AG04450 (cell line): ENCODE data around the gene ARHGAP26. TPM values are rescaled to one million over a fixed set of nuclear protein-coding genes. Genes with fewer than 3 reads are reported as not detected.
A peak's percentile ranks its signal among the peaks of the same experiment; 100 is the strongest.
"Not testable (repeated sequence)": the region's sequence is repeated elsewhere in the genome, so short reads cannot be mapped to it uniquely, and the experiment has no call there.

Source experiments
- CTCF ChIA-PET: fragments of 300-600, 350-600 bp; formaldehyde crosslinking; extraction: SDS; loops from one replicate; lab custom pipeline; 2022; ENCODE audit warnings: antibody characterized with exemption, inconsistent platforms; lab: Charles Lee
- POLR2A ChIA-PET: fragments of 350-600 bp; formaldehyde crosslinking; extraction: SDS; loops from one replicate; lab custom pipeline; 2021; ENCODE audit warnings: antibody characterized with exemption, inconsistent platforms; lab: Yijun Ruan, JAX
- DNase-seq: peaks from one replicate; pipeline ENCODE4 v3.0.0-alpha.2; 2011; ENCODE audit warnings: low read depth, low spot score
- H3K27ac ChIP-seq: one replicate; pipeline ENCODE4 v1.5.1; 2012; ENCODE audit warnings: low read depth, low read length, control low read depth
- H3K27me3 ChIP-seq: one replicate; pipeline ENCODE4 v1.6.0; 2012; ENCODE audit warnings: low read length; ENCODE audit not compliant: control insufficient read depth, insufficient read depth
- H3K4me3 ChIP-seq: 2 replicates; pipeline ENCODE4 v1.5.1; 2011; ENCODE audit warnings: mild to moderate bottlenecking, low read depth, low read length, control low read depth
- H3K9me3 ChIP-seq: 2 replicates; pipeline ENCODE4 v1.5.1; 2012; ENCODE audit warnings: low read length; ENCODE audit not compliant: control insufficient read depth, insufficient read depth
- polyA plus RNA-seq: library from polyadenylated mRNA; depleted of rRNA; stranded (reverse); fragments of >200 nt; gene quantifications from 2 replicates; pipeline ENCODE4 v1.2.3, GENCODE V29; 2011
- TF ChIP-seq, protein P1 (sequence below): IDR thresholded peaks from 2 replicates; pipeline ENCODE4 v1.5.1; 2011; ENCODE audit warnings: low read depth, low read length, control low read depth, inconsistent platforms

ARHGAP26 gene
- polyA plus RNA-seq, 1 experiment: 0.56 TPM

DNA sequence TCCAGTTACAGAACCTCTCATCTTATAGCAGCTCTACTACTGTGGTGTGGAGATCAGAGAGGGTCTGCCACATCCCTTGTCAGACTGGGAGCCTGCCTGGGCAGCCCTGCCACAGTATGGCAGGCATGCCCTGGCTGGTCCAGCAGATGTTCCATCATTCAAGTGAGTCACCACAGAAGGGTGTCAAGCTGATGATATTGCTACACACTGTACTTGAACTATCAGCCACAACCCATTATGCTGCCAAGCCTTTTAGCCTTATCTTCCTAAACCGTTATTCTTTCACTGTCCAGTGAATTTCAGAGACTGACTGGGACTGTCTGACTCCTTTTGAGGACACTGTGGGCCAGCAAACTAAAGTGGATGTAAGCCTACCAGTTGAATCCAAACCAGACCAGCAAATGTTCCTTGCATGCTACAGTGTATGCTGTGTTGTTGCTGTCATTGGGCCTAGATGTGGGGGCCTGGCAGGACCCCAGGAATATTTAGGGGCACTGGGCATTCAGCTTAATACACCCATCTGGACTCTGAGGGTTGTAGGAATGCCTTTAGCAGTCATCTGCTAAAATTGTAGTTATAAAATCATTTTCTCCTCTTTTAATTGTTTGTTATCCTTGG is 430.7 kb downstream of the ARHGAP26 start:
- H3K4me3 ChIP-seq: no peak overlapping the region
- CTCF ChIA-PET: no interaction called here
- POLR2A ChIA-PET: no interaction called here
- H3K27me3 ChIP-seq: no peaks in the 10 kb centered on the region
- no peak for DNase-seq
- H3K27ac ChIP-seq: no peak overlapping the region
- TF ChIP-seq, protein P1, sequence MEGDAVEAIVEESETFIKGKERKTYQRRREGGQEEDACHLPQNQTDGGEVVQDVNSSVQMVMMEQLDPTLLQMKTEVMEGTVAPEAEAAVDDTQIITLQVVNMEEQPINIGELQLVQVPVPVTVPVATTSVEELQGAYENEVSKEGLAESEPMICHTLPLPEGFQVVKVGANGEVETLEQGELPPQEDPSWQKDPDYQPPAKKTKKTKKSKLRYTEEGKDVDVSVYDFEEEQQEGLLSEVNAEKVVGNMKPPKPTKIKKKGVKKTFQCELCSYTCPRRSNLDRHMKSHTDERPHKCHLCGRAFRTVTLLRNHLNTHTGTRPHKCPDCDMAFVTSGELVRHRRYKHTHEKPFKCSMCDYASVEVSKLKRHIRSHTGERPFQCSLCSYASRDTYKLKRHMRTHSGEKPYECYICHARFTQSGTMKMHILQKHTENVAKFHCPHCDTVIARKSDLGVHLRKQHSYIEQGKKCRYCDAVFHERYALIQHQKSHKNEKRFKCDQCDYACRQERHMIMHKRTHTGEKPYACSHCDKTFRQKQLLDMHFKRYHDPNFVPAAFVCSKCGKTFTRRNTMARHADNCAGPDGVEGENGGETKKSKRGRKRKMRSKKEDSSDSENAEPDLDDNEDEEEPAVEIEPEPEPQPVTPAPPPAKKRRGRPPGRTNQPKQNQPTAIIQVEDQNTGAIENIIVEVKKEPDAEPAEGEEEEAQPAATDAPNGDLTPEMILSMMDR: no peak
- no peaks in the 10 kb centered on the region for H3K9me3 ChIP-seq

DNA sequence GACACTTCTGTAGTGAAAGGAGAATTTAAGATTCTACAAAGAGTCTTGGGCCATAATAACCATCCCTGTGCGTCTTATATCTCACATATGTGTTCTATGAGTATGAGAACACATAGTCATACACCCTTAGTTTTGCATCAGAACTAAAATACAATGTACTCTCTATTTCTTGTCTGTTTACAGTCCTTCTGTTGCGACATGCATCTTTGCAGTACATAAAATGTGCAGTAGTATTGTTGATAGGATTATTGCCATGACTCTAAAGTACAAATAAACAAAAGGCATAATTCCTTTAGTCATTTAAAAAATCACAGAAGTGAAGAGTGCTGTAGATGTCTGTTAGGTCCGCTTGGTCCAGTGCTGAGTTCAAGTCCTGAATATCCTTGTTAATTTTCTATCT is 431.4 kb downstream of the ARHGAP26 start:
- no peak overlapping the region for H3K27ac ChIP-seq
- TF ChIP-seq, protein P1: no peak
- DNase-seq: no peak
- no peaks in the 10 kb centered on the region for H3K27me3 ChIP-seq
- no peaks in the 10 kb centered on the region for H3K9me3 ChIP-seq
- H3K4me3 ChIP-seq: no peak overlapping the region
- ChIA-PET POLR2A (no interaction called here), CTCF (interaction anchor here (0.7 kb wide), 2 partner anchors 159 to 270 kb away, joined by 3 read pairs; no protein-coding TSS in a partner anchor)

DNA sequence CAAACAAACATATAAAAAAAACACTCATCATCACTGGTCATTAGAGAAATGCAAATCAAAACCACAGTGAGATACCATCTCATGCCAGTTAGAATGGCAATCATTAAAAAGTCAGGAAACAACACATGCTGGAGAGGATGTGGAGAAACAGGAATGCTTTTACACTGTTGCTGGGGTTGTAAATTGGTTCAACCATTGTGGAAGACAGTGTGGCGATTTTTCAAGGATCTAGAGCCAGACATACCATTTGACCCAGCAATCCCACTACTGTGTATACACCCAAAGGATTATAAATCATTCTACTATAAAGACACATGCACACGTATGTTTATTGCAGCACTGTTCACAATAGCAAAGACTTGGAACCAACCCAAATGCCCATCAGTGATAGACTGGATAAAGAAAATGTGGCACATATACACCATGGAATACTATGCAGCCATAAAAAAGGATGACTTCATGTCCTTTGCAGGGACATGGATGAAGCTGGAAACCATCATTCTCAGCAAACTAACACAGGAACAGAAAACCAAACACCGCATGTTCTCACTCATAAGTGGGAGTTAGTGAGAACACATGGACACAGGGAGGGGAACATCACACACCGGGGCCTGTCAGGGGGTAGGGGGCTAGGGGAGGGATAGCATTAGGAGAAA is 433.3 kb downstream of the ARHGAP26 start:
- CTCF ChIA-PET, H3K4me3 ChIP-seq, H3K9me3 ChIP-seq, H3K27ac ChIP-seq, H3K27me3 ChIP-seq, DNase-seq, POLR2A ChIA-PET: not testable (repeated sequence)

GRCh38 chr5:143204474-143205246 is 434.5 kb downstream of the ARHGAP26 start:
- ChIA-PET POLR2A (interaction anchor here (1.0 kb wide), 1 partner anchor 73 kb away, joined by 3 read pairs; no protein-coding TSS in a partner anchor), CTCF (interaction anchor here (0.6 kb wide), 1 partner anchor 356 kb away, joined by 3 read pairs; no protein-coding TSS in a partner anchor)
- Histone ChIP-seq H3K27ac (no peak overlapping the region), H3K4me3 (no peak overlapping the region), H3K27me3 (no peaks in the 10 kb centered on the region), H3K9me3 (no peaks in the 10 kb centered on the region)
- TF ChIP-seq, protein P1: no peak
- DNase-seq: no peak

DNA sequence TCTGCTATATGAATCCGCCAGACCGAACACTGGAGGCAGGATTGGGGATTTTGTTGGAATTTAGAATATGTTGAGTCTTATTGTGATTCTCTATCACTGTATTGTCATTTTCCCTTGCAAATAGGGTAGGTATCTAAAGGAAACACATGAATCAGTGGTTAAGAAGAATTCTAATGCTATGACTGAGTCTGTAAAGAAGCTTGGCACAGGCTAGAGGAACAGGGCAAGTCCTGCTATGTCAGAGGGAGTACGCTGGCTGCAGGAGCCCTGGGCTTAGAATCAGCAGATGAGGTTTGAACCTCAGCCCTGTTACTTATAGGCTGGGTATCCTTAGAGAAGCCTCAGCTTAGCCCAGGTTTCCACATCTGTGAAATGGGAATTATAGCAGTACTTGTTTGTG is 435.2 kb downstream of the ARHGAP26 start:
- Histone ChIP-seq H3K27me3 (no peaks in the 10 kb centered on the region), H3K9me3 (no peaks in the 10 kb centered on the region), H3K4me3 (no peak overlapping the region), H3K27ac (no peak overlapping the region)
- DNase-seq: peak; percentile 68
- CTCF ChIA-PET: interaction anchor here (0.6 to 1.0 kb wide), 2 partner anchors 12 to 355 kb away, joined by 3 read pairs; no protein-coding TSS in a partner anchor
- TF ChIP-seq, protein P1: no peak
- POLR2A ChIA-PET: interaction anchor here (1.0 kb wide), 1 partner anchor 74 kb away, joined by 3 read pairs; no protein-coding TSS in a partner anchor
